GM12872 (cell line): ENCODE results near the gene NUP133.

Experiments
- CTCF ChIP-seq: IDR thresholded peaks from 3 replicates; pipeline ENCODE4 v1.5.1; 2011; ENCODE audit warnings: low read depth, mild to moderate bottlenecking, low read length, moderate library complexity; ENCODE audit not compliant: insufficient read depth

NUP133 gene

GRCh38 chr1:229495782-229496181, 12.4 kb downstream of the NUP133 start:
- TF ChIP-seq CTCF, result no peak

- no peak for TF ChIP-seq CTCF
Measured at GRCh38 chr1:229487181-229487580, 21.0 kb downstream of the NUP133 start.

- no peak for TF ChIP-seq CTCF
Measured at GRCh38 chr1:229485318-229485717, 22.8 kb downstream of the NUP133 start.

GRCh38 chr1:229482511-229482910, 25.6 kb downstream of the NUP133 start:
- TF ChIP-seq CTCF, result no peak

GRCh38 chr1:229480495-229480894, 27.6 kb downstream of the NUP133 start:
- TF ChIP-seq CTCF, result no peak

GRCh38 chr1:229479660-229480399, 28.3 kb downstream of the NUP133 start:
- no peak for TF ChIP-seq CTCF

GRCh38 chr1:229478852-229479251, 29.3 kb downstream of the NUP133 start:
- no peak for TF ChIP-seq CTCF
